Hepatocyte (in vitro differentiated cells): ENCODE results near the gene UBR7. TPM values are rescaled to one million over a fixed set of nuclear protein-coding genes. Genes with fewer than 3 reads are reported as not detected.
"Not testable (repeated sequence)": the region's sequence is repeated elsewhere in the genome, so short reads cannot be mapped to it uniquely, and the experiment has no call there.

Experiments used
- DNase-seq: peaks from one replicate; pipeline ENCODE4 v3.0.0-alpha.2; 2016; ENCODE audit warnings: low spot score
- H2AFZ ChIP-seq: fragments of 200-600 bp; sonication (generic); 2 replicates; pipeline ENCODE4 v1.6.0; 2016; ENCODE audit warnings: antibody characterized with exemption, mild to moderate bottlenecking
- H3K27ac ChIP-seq: fragments of 200-600 bp; sonication (generic); 2 replicates; pipeline ENCODE4 v1.5.1; 2016; ENCODE audit warnings: mild to moderate bottlenecking
- H3K27me3 ChIP-seq: fragments of 200-600 bp; sonication (generic); 2 replicates; pipeline ENCODE4 v1.6.1; 2016
- H3K36me3 ChIP-seq: fragments of 200-600 bp; sonication (generic); replicated peaks from 2 replicates; pipeline ENCODE4 v1.5.1; 2016; ENCODE audit warnings: low read depth; ENCODE audit not compliant: insufficient read depth
- H3K4me1 ChIP-seq: fragments of 200-600 bp; sonication (generic); 2 replicates; pipeline ENCODE4 v1.5.1; 2016; ENCODE audit warnings: mild to moderate bottlenecking, moderate library complexity; ENCODE audit not compliant: insufficient read depth
- H3K4me2 ChIP-seq: fragments of 200-600 bp; sonication (generic); 2 replicates; pipeline ENCODE4 v1.6.0; 2016
- H3K4me3 ChIP-seq: fragments of 200-600 bp; sonication (generic); 2 replicates; pipeline ENCODE4 v1.5.1; 2016; ENCODE audit warnings: mild to moderate bottlenecking
- H3K79me2 ChIP-seq: fragments of 200-600 bp; sonication (generic); 2 replicates; pipeline ENCODE4 v1.6.0; 2017; ENCODE audit warnings: mild to moderate bottlenecking
- H3K9me2 ChIP-seq: fragments of 200-600 bp; sonication (generic); replicated peaks from 2 replicates; pipeline ENCODE4 v1.6.0; 2017; ENCODE audit warnings: mild to moderate bottlenecking; ENCODE audit not compliant: insufficient read depth
- H3K9me3 ChIP-seq: fragments of 200-600 bp; sonication (generic); 2 replicates; pipeline ENCODE4 v1.5.1; 2016; ENCODE audit warnings: low read depth, mild to moderate bottlenecking
- H4K20me1 ChIP-seq: fragments of 200-600 bp; sonication (generic); 2 replicates; pipeline ENCODE4 v1.6.0; 2016; ENCODE audit warnings: mild to moderate bottlenecking; ENCODE audit not compliant: insufficient read depth, poor library complexity, severe bottlenecking
- CTCF ChIP-seq: fragments of 200-600 bp; sonication (generic); IDR thresholded peaks from 2 replicates; pipeline ENCODE4 v1.5.1; 2016; ENCODE audit warnings: antibody characterized with exemption, mild to moderate bottlenecking; ENCODE audit not compliant: poor library complexity
- EZH2 ChIP-seq: fragments of 200-600 bp; sonication (generic); IDR thresholded peaks from 2 replicates; pipeline ENCODE4 v1.6.1; 2016; ENCODE audit warnings: antibody characterized with exemption, mild to moderate bottlenecking, borderline replicate concordance
- EZH2phosphoT487 ChIP-seq: fragments of 200-600 bp; sonication (generic); IDR thresholded peaks from one replicate; pipeline ENCODE4 v1.6.1; 2018; ENCODE audit warnings: antibody characterized with exemption, mild to moderate bottlenecking, low read depth, moderate library complexity; ENCODE audit not compliant: unreplicated experiment, severe bottlenecking
- WGBS: methylation state at CpG from one replicate; pipeline ENCODE4 v1.1.6; 2016; ENCODE audit warnings: low lambda C conversion rate; ENCODE audit errors: missing lambda C conversion rate; 5-methylcytosine and 5-hydroxymethylcytosine counted together
- polyA plus RNA-seq: library from polyadenylated mRNA; unstranded; fragments of >200 nt; fragmentation: Nextera tagmentation; extraction: Ambion mirVana; gene quantifications from 2 replicates; pipeline ENCODE4 v1.2.1, GENCODE V29; 2016
- total RNA-seq: library from RNA; depleted of rRNA; stranded (reverse); fragments of >200 nt; gene quantifications from 2 replicates; pipeline ENCODE4 v1.2.3, GENCODE V29; 2014

Gene UBR7, protein sequence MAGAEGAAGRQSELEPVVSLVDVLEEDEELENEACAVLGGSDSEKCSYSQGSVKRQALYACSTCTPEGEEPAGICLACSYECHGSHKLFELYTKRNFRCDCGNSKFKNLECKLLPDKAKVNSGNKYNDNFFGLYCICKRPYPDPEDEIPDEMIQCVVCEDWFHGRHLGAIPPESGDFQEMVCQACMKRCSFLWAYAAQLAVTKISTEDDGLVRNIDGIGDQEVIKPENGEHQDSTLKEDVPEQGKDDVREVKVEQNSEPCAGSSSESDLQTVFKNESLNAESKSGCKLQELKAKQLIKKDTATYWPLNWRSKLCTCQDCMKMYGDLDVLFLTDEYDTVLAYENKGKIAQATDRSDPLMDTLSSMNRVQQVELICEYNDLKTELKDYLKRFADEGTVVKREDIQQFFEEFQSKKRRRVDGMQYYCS
- total RNA-seq, result 14.9 and 16.3 TPM in 2 replicates
- polyA plus RNA-seq, result 12.1 and 13.1 TPM in 2 replicates

- TF ChIP-seq CTCF, result no peak
- TF ChIP-seq EZH2phosphoT487, result no peak
- no peak for TF ChIP-seq EZH2
- Histone ChIP-seq H3K4me1 (peaks cover 15% of the 10 kb centered on the region), H3K4me3 (peak within 1 kb of the TSS; percentile 81), H3K36me3 (no peaks in the 10 kb centered on the region), H3K9me2 (no peaks in the 10 kb centered on the region), H3K4me2 (peak within 1 kb of the TSS; percentile 90), H2AFZ (peak within 1 kb of the TSS; percentile 82), H3K27me3 (no peaks in the 10 kb centered on the region), H3K9me3 (no peaks in the 10 kb centered on the region), H4K20me1 (no peaks in the 10 kb centered on the region), H3K27ac (peak within 1 kb of the TSS; percentile 82), H3K79me2 (peaks cover 47% of the 10 kb centered on the region)
- DNase-seq, result peak; percentile 98
- WGBS, result 1% methylated on average over 57 of the region's 65 CpGs
Measured at GRCh38 chr14:93206793-93207467, at the start of gene UBR7, which contains the start of gene GON7. UBR7 (plus strand) TSS chr14:93207256; CDS start chr14:93207292, 36 bp downstream. GON7 (minus strand) TSS chr14:93207065; CDS start chr14:93207037, 28 bp downstream.

DNA sequence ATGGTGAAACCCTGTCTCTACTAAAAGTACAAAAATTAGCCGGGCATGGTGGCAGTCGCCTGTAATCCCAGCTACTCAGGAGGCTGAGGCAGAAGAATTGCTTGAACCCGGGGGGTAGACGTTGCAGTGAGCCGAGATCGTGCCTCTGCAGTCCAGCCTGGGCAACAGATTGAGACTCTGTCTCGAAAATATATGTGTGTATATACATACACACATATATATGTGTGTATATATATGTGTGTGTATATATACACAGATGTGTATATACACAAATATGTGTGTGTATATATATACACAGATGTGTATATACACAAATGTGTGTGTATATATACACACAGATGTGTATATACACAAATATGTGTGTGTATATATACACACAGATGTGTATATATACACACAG, 48.7 kb upstream of the UBR7 start:
- not testable (repeated sequence) for H3K27me3 ChIP-seq, H3K4me2 ChIP-seq, H3K4me3 ChIP-seq, H2AFZ ChIP-seq, H3K4me1 ChIP-seq, H3K9me3 ChIP-seq, H3K27ac ChIP-seq, H4K20me1 ChIP-seq, H3K36me3 ChIP-seq, H3K9me2 ChIP-seq, H3K79me2 ChIP-seq, DNase-seq
- WGBS, result 99% methylated on average over 7 of the region's 7 CpGs

- 67% methylated on average over 5 of the region's 5 CpGs for WGBS
- H3K9me3 ChIP-seq, H2AFZ ChIP-seq: not testable (repeated sequence)
Measured at GRCh38 chr14:93159625-93160352, 47.3 kb upstream of the UBR7 start.

GRCh38 chr14:93160353-93160801, 46.7 kb upstream of the UBR7 start:
- Histone ChIP-seq H3K9me3 (no peaks in the 10 kb centered on the region), H3K79me2 (no peaks in the 10 kb centered on the region)
- 39% methylated on average over 4 of the region's 4 CpGs for WGBS

More at GRCh38 chr14:93159625-93160352, 47.3 kb upstream of the UBR7 start:
- not testable (repeated sequence) for H3K36me3 ChIP-seq, H3K4me3 ChIP-seq, H3K4me2 ChIP-seq, DNase-seq, H4K20me1 ChIP-seq, H3K79me2 ChIP-seq, H3K4me1 ChIP-seq, H3K27ac ChIP-seq, H3K27me3 ChIP-seq, H3K9me2 ChIP-seq

More at GRCh38 chr14:93160353-93160801, 46.7 kb upstream of the UBR7 start:
- Histone ChIP-seq H3K27me3 (no peaks in the 10 kb centered on the region), H4K20me1 (no peaks in the 10 kb centered on the region), H3K4me3 (no peak overlapping the region), H3K27ac (no peak overlapping the region), H3K4me2 (no peak overlapping the region), H3K36me3 (no peaks in the 10 kb centered on the region), H3K4me1 (no peaks in the 10 kb centered on the region), H2AFZ (no peak overlapping the region), H3K9me2 (no peaks in the 10 kb centered on the region)
- TF ChIP-seq EZH2phosphoT487 (no peak), CTCF (peak; percentile 55), EZH2 (no peak)
- DNase-seq, result peak; percentile 30
